Measurements from ENCODE around the gene SAT2.

Gene SAT2

GRCh38 chr17:7656958-7657609, 29.5 kb upstream of the SAT2 start:
- H3K4me3 ChIP-seq (replicated peaks; ENCODE audit: low read depth, low read length): no peak overlapping the region
- TF ChIP-seq CTCF (IDR thresholded peaks at IDR 0.05; ENCODE audit: low read depth, low read length, missing control alignments): no peak
- DNase-seq (ENCODE audit: extremely low read depth, low read depth): no peak

GRCh38 chr17:7655541-7655840, 27.9 kb upstream of the SAT2 start:
- H3K4me3 ChIP-seq (replicated peaks; ENCODE audit: low read depth, low read length): no peak overlapping the region
- no peak for TF ChIP-seq CTCF (IDR thresholded peaks at IDR 0.05; ENCODE audit: low read depth, low read length, missing control alignments)
- DNase-seq (ENCODE audit: extremely low read depth, low read depth): no peak

GRCh38 chr17:7654832-7655540, 27.4 kb upstream of the SAT2 start:
- no peak overlapping the region for H3K4me3 ChIP-seq (replicated peaks; ENCODE audit: low read depth, low read length)
- no peak for TF ChIP-seq CTCF (IDR thresholded peaks at IDR 0.05; ENCODE audit: low read depth, low read length, missing control alignments)
- no peak for DNase-seq (ENCODE audit: extremely low read depth, low read depth)

- no peak for TF ChIP-seq CTCF (IDR thresholded peaks at IDR 0.05; ENCODE audit: low read depth, low read length, missing control alignments)
- no peak overlapping the region for H3K4me3 ChIP-seq (replicated peaks; ENCODE audit: low read depth, low read length)
- DNase-seq (ENCODE audit: extremely low read depth, low read depth): no peak
Measured at GRCh38 chr17:7652388-7653356, 25.1 kb upstream of the SAT2 start.

GRCh38 chr17:7651665-7652387, 24.2 kb upstream of the SAT2 start:
- TF ChIP-seq CTCF (IDR thresholded peaks at IDR 0.05; ENCODE audit: low read depth, low read length, missing control alignments): no peak
- peak overlapping the region; percentile 9; the same call in 1 of the 2 replicates for H3K4me3 ChIP-seq (replicated peaks; ENCODE audit: low read depth, low read length)
- no peak for DNase-seq (ENCODE audit: extremely low read depth, low read depth)

- no peak for TF ChIP-seq CTCF (IDR thresholded peaks at IDR 0.05; ENCODE audit: low read depth, low read length, missing control alignments)
- no peak for DNase-seq (ENCODE audit: extremely low read depth, low read depth)
- peak overlapping the region; percentile 9 for H3K4me3 ChIP-seq (replicated peaks; ENCODE audit: low read depth, low read length)
Measured at GRCh38 chr17:7651097-7651664, 23.6 kb upstream of the SAT2 start.
